HEK293T (cell line): ENCODE results near the gene PSMB3.

ENCODE experiments used
- CTCF ChIA-PET: fragments of 350-600 bp; formaldehyde crosslinking; extraction: SDS; loops from one replicate; lab custom pipeline; 2021; ENCODE audit warnings: antibody characterized with exemption, inconsistent platforms; lab: Yijun Ruan, JAX
- POLR2A ChIA-PET: fragments of 350-600 bp; formaldehyde crosslinking; extraction: SDS; loops from one replicate; lab custom pipeline; 2020; ENCODE audit warnings: antibody characterized with exemption, inconsistent platforms; lab: Yijun Ruan, JAX
- DNase-seq: peaks from one replicate; pipeline ENCODE4 v3.0.0; 2012; ENCODE audit warnings: mixed read lengths; ENCODE audit errors: extremely low spot score
- ARNT ChIP-seq: fragments of 450-650 bp; IDR thresholded peaks from 2 replicates; pipeline ENCODE4 v1.6.1; 2017; ENCODE audit warnings: mild to moderate bottlenecking
- BHLHE40 ChIP-seq: fragments of 450-650 bp; IDR thresholded peaks from 2 replicates; pipeline ENCODE4 v1.6.1; 2016; ENCODE audit warnings: mild to moderate bottlenecking, moderate library complexity, borderline replicate concordance
- CTBP1 ChIP-seq: fragments of 450-650 bp; IDR thresholded peaks from 2 replicates; pipeline ENCODE4 v1.6.1; 2016; ENCODE audit warnings: borderline replicate concordance
- ELF4 ChIP-seq: fragments of 450-650 bp; IDR thresholded peaks from 2 replicates; pipeline ENCODE4 v1.6.1; 2017; ENCODE audit warnings: antibody characterized with exemption
- FOXA1 ChIP-seq: fragments of 450-650 bp; IDR thresholded peaks from 2 replicates; pipeline ENCODE4 v1.6.1; 2016; ENCODE audit warnings: mild to moderate bottlenecking
- FOXK2 ChIP-seq: fragments of 450-650 bp; IDR thresholded peaks from 2 replicates; pipeline ENCODE4 v1.6.1; 2016; ENCODE audit warnings: mild to moderate bottlenecking
- FOXM1 ChIP-seq: fragments of 450-650 bp; IDR thresholded peaks from 2 replicates; pipeline ENCODE4 v1.6.1; 2017; ENCODE audit warnings: mild to moderate bottlenecking, borderline replicate concordance
- HDGF ChIP-seq: fragments of 450-650 bp; IDR thresholded peaks from 2 replicates; pipeline ENCODE4 v1.6.1; 2017; ENCODE audit warnings: antibody characterized with exemption, borderline replicate concordance
- L3MBTL2 ChIP-seq: fragments of 450-650 bp; conservative IDR thresholded peaks from 2 replicates; pipeline ENCODE4 v1.6.1; 2016; ENCODE audit warnings: mild to moderate bottlenecking
- LEF1 ChIP-seq: fragments of 450-650 bp; IDR thresholded peaks from 2 replicates; pipeline ENCODE4 v1.6.1; 2017; ENCODE audit warnings: mild to moderate bottlenecking, borderline replicate concordance
- NFRKB ChIP-seq: fragments of 450-650 bp; IDR thresholded peaks from 2 replicates; pipeline ENCODE4 v1.6.1; 2016; ENCODE audit warnings: mild to moderate bottlenecking, moderate library complexity
- SP1 ChIP-seq: fragments of 450-650 bp; IDR thresholded peaks from 2 replicates; pipeline ENCODE4 v1.6.1; 2017
- SUZ12 ChIP-seq: fragments of 450-650 bp; IDR thresholded peaks from 2 replicates; pipeline ENCODE4 v1.6.1; 2016; ENCODE audit warnings: mild to moderate bottlenecking
- TARDBP ChIP-seq: fragments of 450-650 bp; IDR thresholded peaks from 2 replicates; pipeline ENCODE4 v1.6.1; 2016
- ZNF384 ChIP-seq: fragments of 450-650 bp; IDR thresholded peaks from 2 replicates; pipeline ENCODE4 v1.6.1; 2016
- TF ChIP-seq, protein P1 (sequence below): fragments of 450-650 bp; IDR thresholded peaks from 2 replicates; pipeline ENCODE4 v1.6.1; 2016

The PSMB3 gene

DNA sequence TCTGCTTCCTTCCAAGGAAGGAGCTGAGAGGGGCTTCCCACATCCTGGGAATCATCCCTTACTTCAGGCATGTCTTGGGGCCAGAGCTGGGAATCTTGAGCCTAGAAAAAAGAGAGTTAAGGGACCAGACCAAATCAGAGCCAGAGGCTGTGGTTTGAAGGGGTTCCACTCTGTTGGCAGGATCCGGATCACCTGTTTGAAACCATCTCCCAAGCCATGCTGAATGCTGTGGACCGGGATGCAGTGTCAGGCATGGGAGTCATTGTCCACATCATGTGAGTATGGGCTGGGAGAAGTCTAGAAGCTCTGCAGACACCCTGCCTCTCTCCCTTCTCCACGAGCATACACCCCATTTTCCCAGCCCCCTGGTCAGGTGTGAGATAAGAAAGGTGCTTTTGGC, 9.7 kb downstream of the PSMB3 start:
- no peak for TF ChIP-seq LEF1
- no peak for TF ChIP-seq HDGF
- TF ChIP-seq L3MBTL2: no peak
- no peak for TF ChIP-seq SUZ12
- TF ChIP-seq, protein P1, sequence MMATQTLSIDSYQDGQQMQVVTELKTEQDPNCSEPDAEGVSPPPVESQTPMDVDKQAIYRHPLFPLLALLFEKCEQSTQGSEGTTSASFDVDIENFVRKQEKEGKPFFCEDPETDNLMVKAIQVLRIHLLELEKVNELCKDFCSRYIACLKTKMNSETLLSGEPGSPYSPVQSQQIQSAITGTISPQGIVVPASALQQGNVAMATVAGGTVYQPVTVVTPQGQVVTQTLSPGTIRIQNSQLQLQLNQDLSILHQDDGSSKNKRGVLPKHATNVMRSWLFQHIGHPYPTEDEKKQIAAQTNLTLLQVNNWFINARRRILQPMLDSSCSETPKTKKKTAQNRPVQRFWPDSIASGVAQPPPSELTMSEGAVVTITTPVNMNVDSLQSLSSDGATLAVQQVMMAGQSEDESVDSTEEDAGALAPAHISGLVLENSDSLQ: no peak
- TF ChIP-seq TARDBP: no peak
- TF ChIP-seq ARNT: no peak
- TF ChIP-seq ELF4: no peak
- no peak for TF ChIP-seq SP1
- no peak for TF ChIP-seq FOXM1
- no peak for TF ChIP-seq BHLHE40
- no peak for TF ChIP-seq ZNF384
- TF ChIP-seq FOXK2: no peak
- no peak for TF ChIP-seq CTBP1
- CTCF ChIA-PET: interaction anchor here (0.6 to 1.7 kb wide), 3 partner anchors 10 to 391 kb away, joined by 3 to 6 read pairs (median 3); no protein-coding TSS in a partner anchor
- DNase-seq: no peak
- POLR2A ChIA-PET: interaction anchor here (0.9 to 1.5 kb wide), 4 partner anchors 8 to 92 kb away, joined by 3 to 6 read pairs (median 4); partner anchors contain the start of genes PSMB3 and RPL23

DNA sequence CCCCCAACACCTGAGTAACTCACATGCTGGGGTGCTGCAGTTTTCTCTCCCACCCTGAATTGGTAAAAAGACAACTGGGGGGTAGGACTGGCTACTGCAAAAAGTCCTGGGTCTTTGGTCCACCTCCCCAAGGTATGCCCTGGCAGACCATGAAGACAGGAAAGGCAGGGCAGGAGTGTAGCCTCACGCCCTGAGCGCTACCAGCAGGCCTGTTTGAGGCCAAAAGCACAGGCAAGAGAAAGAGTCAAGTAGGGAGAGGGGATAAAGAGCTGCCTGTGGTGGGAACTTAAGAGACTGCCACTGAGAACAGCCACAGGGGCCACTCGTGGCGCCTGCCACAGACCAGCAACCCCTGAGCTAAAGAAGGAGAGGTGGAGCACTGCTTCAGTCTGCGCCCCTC, 13.8 kb downstream of the PSMB3 start:
- POLR2A ChIA-PET: interaction anchor here (0.8 to 1.0 kb wide), 2 partner anchors 11 to 14 kb away, joined by 3 read pairs; partner anchors contain the start of gene PSMB3
- TF ChIP-seq SUZ12 (no peak), NFRKB (no peak), FOXM1 (no peak)
- CTCF ChIA-PET: no interaction called here
- no peak for DNase-seq

DNA sequence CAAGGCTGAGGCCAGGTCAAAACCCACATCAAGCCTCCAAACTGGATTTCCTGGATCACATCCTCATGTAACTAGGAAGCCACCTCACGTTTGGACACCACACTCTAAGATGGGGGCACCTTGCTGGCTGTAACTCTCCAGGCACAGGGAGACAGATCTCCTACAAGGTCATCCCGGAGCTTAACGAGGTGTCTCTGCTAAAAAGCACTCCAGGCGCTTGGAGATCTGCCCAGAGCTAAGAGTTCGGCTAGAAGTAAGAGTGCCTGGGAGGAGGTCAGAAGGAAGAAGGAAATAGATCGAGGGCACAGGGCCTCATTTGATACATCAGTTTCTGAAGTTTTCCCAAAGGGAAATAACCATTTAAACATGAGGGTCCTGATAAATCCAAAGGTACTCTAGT, 15.9 kb downstream of the PSMB3 start:
- no peak for TF ChIP-seq SUZ12
- no peak for TF ChIP-seq ELF4
- TF ChIP-seq, protein P1: no peak
- TF ChIP-seq SP1: no peak
- TF ChIP-seq FOXK2: no peak
- TF ChIP-seq TARDBP: no peak
- TF ChIP-seq CTBP1: no peak
- TF ChIP-seq HDGF: no peak
- no peak for TF ChIP-seq ARNT
- no peak for TF ChIP-seq LEF1
- no peak for TF ChIP-seq L3MBTL2
- DNase-seq: no peak
- ChIA-PET POLR2A (interaction anchor here (0.9 to 1.5 kb wide), 2 partner anchors 16 to 86 kb away, joined by 3 to 4 read pairs; partner anchors contain the start of gene PSMB3), CTCF (no interaction called here)

DNA sequence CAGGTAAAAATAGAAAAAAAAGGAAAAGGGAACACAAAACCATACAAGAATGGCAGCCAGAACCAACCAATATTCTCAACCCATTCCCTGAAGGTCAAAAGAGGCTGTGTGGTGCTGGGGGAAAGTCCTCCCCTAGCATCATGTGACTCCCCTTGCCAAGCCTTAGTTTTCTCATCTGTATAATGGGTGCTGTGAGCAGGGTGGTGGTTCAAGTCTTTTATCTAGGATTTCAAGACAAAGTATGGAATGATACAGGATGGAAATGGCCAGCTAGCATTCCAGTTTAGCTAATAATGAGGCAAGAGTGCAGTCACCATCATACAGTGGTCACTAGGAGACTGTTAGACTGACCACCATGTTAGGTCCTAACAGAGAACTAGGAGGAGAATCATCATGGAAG, 20.7 kb downstream of the PSMB3 start:
- ChIA-PET CTCF (no interaction called here), POLR2A (no interaction called here)
- TF ChIP-seq ZNF384 (no peak), FOXM1 (no peak), SP1 (no peak), FOXA1 (no peak), NFRKB (no peak), ELF4 (no peak), ARNT (no peak), CTBP1 (no peak), FOXK2 (no peak), SUZ12 (no peak), HDGF (no peak)
- TF ChIP-seq, protein P1: no peak
- DNase-seq: no peak

DNA sequence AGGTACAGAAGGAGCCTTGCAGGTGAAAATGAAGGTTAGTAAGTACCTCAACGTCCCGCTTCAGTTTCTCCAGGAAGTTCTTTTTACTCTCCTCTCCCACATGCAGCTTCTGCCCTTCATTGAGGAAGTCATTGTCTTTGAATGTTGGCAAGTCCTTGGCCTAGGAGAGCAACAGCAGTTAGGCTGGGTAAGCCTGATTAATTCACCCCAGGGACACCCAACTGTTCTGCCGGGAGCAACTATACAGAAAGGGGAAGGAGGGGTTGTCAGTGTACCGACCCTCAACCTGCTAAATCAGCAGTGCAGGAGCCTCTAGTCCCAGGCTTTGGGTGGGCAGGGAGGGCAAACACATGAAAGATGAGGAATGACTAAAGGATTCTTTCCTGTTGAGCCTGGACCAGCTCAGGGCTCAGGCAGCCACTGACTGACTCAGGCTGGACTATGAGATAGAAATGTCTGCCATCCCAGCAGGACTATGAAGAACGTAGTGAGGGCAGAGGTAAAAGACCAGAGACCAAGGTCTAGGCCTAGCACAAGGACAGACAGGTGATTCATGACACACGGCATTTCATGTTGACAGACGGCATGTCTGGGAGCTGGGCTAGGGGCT, 25.2 kb downstream of the PSMB3 start:
- TF ChIP-seq CTBP1 (no peak), SP1 (no peak), ZNF384 (no peak), ELF4 (no peak), FOXM1 (no peak), BHLHE40 (no peak), FOXA1 (no peak), LEF1 (no peak), NFRKB (no peak), TARDBP (no peak), ARNT (no peak)
- TF ChIP-seq, protein P1: no peak
- ChIA-PET POLR2A (interaction anchor here (1.3 kb wide), 1 partner anchor 11 kb away, joined by 3 read pairs; no protein-coding TSS in a partner anchor), CTCF (interaction anchor here (0.6 kb wide), 1 partner anchor 25 kb away, joined by 3 read pairs; the partner anchor contains the start of gene PSMB3)
- no peak for DNase-seq
